Measurements from ENCODE around the gene FAF1. TPM values are rescaled to one million over a fixed set of nuclear protein-coding genes. Genes with fewer than 3 reads are reported as not detected.

FAF1 gene
- total and polyA plus RNA-seq, 4 donors, result 8.6 to 45.0 (median 18.2) TPM

DNA sequence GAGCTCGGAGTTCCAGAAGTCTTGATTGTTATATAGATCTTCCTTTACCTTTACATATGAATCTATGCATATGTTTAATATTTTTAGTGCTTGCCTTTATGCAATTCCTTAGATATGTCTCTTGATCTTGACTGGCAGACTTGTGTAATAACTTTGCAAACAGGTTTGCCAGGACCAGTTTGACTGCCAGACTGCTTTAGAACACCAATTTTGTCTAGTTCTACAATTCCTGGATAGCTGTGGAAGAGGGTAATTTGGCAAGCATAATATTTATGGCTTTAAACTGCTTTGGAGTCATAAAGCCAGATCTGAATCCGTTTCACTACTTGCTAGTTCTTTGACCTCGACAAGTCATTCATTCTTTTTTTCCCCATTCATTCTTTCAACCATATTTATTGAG is 250.0 kb downstream of the FAF1 start:
- Histone ChIP-seq H3K27me3 (ENCODE audit: control insufficient read depth in 4 of 4, insufficient read depth in 4 of 4, low read length in 3 of 4) (no peaks in the 10 kb centered on the region), H3K9me3 (ENCODE audit: control insufficient read depth in 4 of 4, low read length in 3 of 4) (no peaks in the 10 kb centered on the region), H3K9ac (ENCODE audit: low read depth in 1 of 2, low read length in 2 of 2) (no peak overlapping the region), H3K27ac (ENCODE audit: low read depth in 1 of 2, low read length in 2 of 2) (no peak overlapping the region), H3K4me3 (ENCODE audit: low read depth in 1 of 3, low read length in 3 of 3) (no peak overlapping the region), H3K36me3 (ENCODE audit: control insufficient read depth in 4 of 4, insufficient read depth in 3 of 4, low read depth in 1 of 4, low read length in 3 of 4) (no peaks in the 10 kb centered on the region), H3K4me1 (ENCODE audit: control insufficient read depth in 4 of 4, insufficient read depth in 4 of 4, low read length in 3 of 4) (no peaks in the 10 kb centered on the region)
- TF ChIP-seq SP1 (IDR thresholded peaks at IDR 0.05) (no peak), RXRA (IDR thresholded peaks at IDR 0.05) (no peak), HNF4G (IDR thresholded peaks at IDR 0.05) (no peak), TAF1 (conservative IDR thresholded peaks at IDR 0.05) (no peak), YY1 (IDR thresholded peaks at IDR 0.05) (no peak), EGR1 (IDR thresholded peaks at IDR 0.05; ENCODE audit: low read depth in 2 of 2) (no peak), GABPA (IDR thresholded peaks at IDR 0.05 in 1 of 2, conservative IDR thresholded peaks at IDR 0.05 in 1 of 2) (no peak)
- TF ChIP-seq, protein P1, sequence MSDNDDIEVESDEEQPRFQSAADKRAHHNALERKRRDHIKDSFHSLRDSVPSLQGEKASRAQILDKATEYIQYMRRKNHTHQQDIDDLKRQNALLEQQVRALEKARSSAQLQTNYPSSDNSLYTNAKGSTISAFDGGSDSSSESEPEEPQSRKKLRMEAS (IDR thresholded peaks at IDR 0.05), result no peak
- TF ChIP-seq, protein P2, sequence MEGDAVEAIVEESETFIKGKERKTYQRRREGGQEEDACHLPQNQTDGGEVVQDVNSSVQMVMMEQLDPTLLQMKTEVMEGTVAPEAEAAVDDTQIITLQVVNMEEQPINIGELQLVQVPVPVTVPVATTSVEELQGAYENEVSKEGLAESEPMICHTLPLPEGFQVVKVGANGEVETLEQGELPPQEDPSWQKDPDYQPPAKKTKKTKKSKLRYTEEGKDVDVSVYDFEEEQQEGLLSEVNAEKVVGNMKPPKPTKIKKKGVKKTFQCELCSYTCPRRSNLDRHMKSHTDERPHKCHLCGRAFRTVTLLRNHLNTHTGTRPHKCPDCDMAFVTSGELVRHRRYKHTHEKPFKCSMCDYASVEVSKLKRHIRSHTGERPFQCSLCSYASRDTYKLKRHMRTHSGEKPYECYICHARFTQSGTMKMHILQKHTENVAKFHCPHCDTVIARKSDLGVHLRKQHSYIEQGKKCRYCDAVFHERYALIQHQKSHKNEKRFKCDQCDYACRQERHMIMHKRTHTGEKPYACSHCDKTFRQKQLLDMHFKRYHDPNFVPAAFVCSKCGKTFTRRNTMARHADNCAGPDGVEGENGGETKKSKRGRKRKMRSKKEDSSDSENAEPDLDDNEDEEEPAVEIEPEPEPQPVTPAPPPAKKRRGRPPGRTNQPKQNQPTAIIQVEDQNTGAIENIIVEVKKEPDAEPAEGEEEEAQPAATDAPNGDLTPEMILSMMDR (IDR thresholded peaks at IDR 0.05; ENCODE audit: low read depth, low read length, missing input control), result no peak
- TF ChIP-seq, protein P3, sequence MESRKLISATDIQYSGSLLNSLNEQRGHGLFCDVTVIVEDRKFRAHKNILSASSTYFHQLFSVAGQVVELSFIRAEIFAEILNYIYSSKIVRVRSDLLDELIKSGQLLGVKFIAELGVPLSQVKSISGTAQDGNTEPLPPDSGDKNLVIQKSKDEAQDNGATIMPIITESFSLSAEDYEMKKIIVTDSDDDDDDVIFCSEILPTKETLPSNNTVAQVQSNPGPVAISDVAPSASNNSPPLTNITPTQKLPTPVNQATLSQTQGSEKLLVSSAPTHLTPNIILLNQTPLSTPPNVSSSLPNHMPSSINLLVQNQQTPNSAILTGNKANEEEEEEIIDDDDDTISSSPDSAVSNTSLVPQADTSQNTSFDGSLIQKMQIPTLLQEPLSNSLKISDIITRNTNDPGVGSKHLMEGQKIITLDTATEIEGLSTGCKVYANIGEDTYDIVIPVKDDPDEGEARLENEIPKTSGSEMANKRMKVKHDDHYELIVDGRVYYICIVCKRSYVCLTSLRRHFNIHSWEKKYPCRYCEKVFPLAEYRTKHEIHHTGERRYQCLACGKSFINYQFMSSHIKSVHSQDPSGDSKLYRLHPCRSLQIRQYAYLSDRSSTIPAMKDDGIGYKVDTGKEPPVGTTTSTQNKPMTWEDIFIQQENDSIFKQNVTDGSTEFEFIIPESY (IDR thresholded peaks at IDR 0.05), result no peak
- no peak for DNase-seq (ENCODE audit: low spot score)
- WGBS, result 89% methylated on average over 3 of the region's 3 CpGs

DNA sequence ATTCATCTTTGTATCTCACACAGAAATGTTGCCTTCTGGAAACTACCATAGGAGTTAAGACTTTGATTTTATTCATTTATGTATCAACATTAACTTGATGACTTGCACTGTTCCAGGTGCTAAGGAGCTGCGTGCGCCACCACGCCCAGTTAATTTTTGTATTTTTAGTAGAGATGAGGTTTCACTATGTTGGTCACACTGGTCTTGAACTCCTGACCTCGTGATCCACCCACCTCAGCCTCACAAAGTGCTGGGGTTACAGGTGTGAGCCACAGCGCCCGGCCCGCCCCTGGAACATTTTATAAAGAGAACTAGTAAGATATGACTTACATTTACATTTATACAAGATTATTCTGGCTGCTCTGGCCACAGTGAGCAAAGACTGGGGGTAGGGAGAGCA is 252.2 kb downstream of the FAF1 start:
- no peaks in the 10 kb centered on the region for H3K4me1 ChIP-seq (ENCODE audit: control insufficient read depth in 4 of 4, insufficient read depth in 4 of 4, low read length in 3 of 4)
- no peak overlapping the region for H3K27ac ChIP-seq (ENCODE audit: low read depth in 1 of 2, low read length in 2 of 2)
- no peak for TF ChIP-seq RXRA (IDR thresholded peaks at IDR 0.05)
- TF ChIP-seq, protein P4, sequence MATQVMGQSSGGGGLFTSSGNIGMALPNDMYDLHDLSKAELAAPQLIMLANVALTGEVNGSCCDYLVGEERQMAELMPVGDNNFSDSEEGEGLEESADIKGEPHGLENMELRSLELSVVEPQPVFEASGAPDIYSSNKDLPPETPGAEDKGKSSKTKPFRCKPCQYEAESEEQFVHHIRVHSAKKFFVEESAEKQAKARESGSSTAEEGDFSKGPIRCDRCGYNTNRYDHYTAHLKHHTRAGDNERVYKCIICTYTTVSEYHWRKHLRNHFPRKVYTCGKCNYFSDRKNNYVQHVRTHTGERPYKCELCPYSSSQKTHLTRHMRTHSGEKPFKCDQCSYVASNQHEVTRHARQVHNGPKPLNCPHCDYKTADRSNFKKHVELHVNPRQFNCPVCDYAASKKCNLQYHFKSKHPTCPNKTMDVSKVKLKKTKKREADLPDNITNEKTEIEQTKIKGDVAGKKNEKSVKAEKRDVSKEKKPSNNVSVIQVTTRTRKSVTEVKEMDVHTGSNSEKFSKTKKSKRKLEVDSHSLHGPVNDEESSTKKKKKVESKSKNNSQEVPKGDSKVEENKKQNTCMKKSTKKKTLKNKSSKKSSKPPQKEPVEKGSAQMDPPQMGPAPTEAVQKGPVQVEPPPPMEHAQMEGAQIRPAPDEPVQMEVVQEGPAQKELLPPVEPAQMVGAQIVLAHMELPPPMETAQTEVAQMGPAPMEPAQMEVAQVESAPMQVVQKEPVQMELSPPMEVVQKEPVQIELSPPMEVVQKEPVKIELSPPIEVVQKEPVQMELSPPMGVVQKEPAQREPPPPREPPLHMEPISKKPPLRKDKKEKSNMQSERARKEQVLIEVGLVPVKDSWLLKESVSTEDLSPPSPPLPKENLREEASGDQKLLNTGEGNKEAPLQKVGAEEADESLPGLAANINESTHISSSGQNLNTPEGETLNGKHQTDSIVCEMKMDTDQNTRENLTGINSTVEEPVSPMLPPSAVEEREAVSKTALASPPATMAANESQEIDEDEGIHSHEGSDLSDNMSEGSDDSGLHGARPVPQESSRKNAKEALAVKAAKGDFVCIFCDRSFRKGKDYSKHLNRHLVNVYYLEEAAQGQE (IDR thresholded peaks at IDR 0.05), result no peak
- no peak for TF ChIP-seq SP1 (IDR thresholded peaks at IDR 0.05)
- TF ChIP-seq HNF4G (IDR thresholded peaks at IDR 0.05), result no peak
- no peak for TF ChIP-seq JUND (IDR thresholded peaks at IDR 0.05)
- TF ChIP-seq EGR1 (IDR thresholded peaks at IDR 0.05; ENCODE audit: low read depth in 2 of 2), result no peak
- no peak for TF ChIP-seq YY1 (IDR thresholded peaks at IDR 0.05)
- no peak for TF ChIP-seq TAF1 (conservative IDR thresholded peaks at IDR 0.05)
- TF ChIP-seq, protein P5, sequence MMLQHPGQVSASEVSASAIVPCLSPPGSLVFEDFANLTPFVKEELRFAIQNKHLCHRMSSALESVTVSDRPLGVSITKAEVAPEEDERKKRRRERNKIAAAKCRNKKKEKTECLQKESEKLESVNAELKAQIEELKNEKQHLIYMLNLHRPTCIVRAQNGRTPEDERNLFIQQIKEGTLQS (IDR thresholded peaks at IDR 0.05), result no peak
- TF ChIP-seq RAD21 (IDR thresholded peaks at IDR 0.05), result no peak
- TF ChIP-seq FOXA2 (IDR thresholded peaks at IDR 0.05), result no peak
- TF ChIP-seq, protein P2 (IDR thresholded peaks at IDR 0.05; ENCODE audit: low read depth, low read length, missing input control), result no peak
- TF ChIP-seq, protein P3 (IDR thresholded peaks at IDR 0.05), result no peak
- no peak for TF ChIP-seq NR2F2 (IDR thresholded peaks at IDR 0.05)
- no peak overlapping the region for H3K4me3 ChIP-seq (ENCODE audit: low read depth in 1 of 3, low read length in 3 of 3)
- 95% methylated on average over 7 of the region's 7 CpGs for WGBS
- no peaks in the 10 kb centered on the region for H3K27me3 ChIP-seq (ENCODE audit: control insufficient read depth in 4 of 4, insufficient read depth in 4 of 4, low read length in 3 of 4)
- no peak for DNase-seq (ENCODE audit: low spot score)
- no peak overlapping the region for H3K9ac ChIP-seq (ENCODE audit: low read depth in 1 of 2, low read length in 2 of 2)
- no peaks in the 10 kb centered on the region for H3K36me3 ChIP-seq (ENCODE audit: control insufficient read depth in 4 of 4, insufficient read depth in 3 of 4, low read depth in 1 of 4, low read length in 3 of 4)
- no peaks in the 10 kb centered on the region for H3K9me3 ChIP-seq (ENCODE audit: control insufficient read depth in 4 of 4, low read length in 3 of 4)

Data from liver (tissue), 9 donors.